ENCODE measurements around the gene CD1D. TPM values are rescaled to one million over a fixed set of nuclear protein-coding genes. Genes with fewer than 3 reads are reported as not detected.

CD1D gene
- total and polyA plus RNA-seq, 7 donors = 0.60 to 5.9 (median 2.3) TPM

GRCh38 chr1:158153746-158154444 lies 26.8 kb upstream of the CD1D start:
- no peak for DNase-seq
- no peak overlapping the region for H3K4me3 ChIP-seq
- WGBS, 2 donors = 72 to 85% methylated on average over 5 of the region's 5 CpGs
- intact Hi-C loops (cut with DNase I) = no loop called here
- peaks cover 0 to 14% (median 7%) of the 10 kb centered on the region in 4 donors for H3K4me1 ChIP-seq
- H3K9me3 ChIP-seq = no peaks in the 10 kb centered on the region
- no peaks in the 10 kb centered on the region for H3K27me3 ChIP-seq
- no peak for TF ChIP-seq POLR2AphosphoS5 (IDR thresholded peaks at IDR 0.05)
- TF ChIP-seq, protein P1, sequence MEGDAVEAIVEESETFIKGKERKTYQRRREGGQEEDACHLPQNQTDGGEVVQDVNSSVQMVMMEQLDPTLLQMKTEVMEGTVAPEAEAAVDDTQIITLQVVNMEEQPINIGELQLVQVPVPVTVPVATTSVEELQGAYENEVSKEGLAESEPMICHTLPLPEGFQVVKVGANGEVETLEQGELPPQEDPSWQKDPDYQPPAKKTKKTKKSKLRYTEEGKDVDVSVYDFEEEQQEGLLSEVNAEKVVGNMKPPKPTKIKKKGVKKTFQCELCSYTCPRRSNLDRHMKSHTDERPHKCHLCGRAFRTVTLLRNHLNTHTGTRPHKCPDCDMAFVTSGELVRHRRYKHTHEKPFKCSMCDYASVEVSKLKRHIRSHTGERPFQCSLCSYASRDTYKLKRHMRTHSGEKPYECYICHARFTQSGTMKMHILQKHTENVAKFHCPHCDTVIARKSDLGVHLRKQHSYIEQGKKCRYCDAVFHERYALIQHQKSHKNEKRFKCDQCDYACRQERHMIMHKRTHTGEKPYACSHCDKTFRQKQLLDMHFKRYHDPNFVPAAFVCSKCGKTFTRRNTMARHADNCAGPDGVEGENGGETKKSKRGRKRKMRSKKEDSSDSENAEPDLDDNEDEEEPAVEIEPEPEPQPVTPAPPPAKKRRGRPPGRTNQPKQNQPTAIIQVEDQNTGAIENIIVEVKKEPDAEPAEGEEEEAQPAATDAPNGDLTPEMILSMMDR (IDR thresholded peaks at IDR 0.05) = no peak
- H3K36me3 ChIP-seq = no peaks in the 10 kb centered on the region
- no peak overlapping the region for H3K27ac ChIP-seq

DNA sequence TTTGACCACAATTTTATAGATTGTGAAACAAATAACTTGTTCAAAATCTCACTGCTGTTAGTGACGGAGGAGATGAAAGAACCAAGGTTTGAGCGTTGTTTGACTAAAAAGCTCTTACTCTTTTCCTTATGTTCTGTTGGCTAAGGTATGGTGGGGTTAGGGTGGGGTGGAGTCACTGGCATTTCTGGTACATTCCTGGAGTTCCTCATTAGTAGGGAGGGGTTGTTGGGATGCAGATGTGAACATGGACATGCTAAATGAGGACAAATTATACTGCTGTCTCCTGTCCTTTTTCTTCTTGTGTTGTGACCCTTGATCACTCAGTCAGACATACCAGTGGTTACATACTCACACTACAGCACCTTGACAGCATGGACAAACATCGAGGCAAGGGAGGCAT lies 26.2 kb upstream of the CD1D start:
- H3K4me3 ChIP-seq = no peak overlapping the region
- H3K27ac ChIP-seq = no peak overlapping the region
- intact Hi-C loops (cut with DNase I) = no loop called here
- no peak for TF ChIP-seq POLR2A (IDR thresholded peaks at IDR 0.05)
- TF ChIP-seq, protein P1 (IDR thresholded peaks at IDR 0.05) = no peak
- no peak for TF ChIP-seq POLR2AphosphoS5 (IDR thresholded peaks at IDR 0.05)
- TF ChIP-seq EP300 (IDR thresholded peaks at IDR 0.05) = no peak
- H3K4me1 ChIP-seq = peaks cover 0 to 9% (median 3%) of the 10 kb centered on the region in 4 donors
- no peaks in the 10 kb centered on the region for H3K9me3 ChIP-seq
- H3K36me3 ChIP-seq = no peaks in the 10 kb centered on the region
- no peak for DNase-seq
- WGBS, 2 donors = 79 to 85% methylated on average over 3 of the region's 3 CpGs
- no peaks in the 10 kb centered on the region for H3K27me3 ChIP-seq

GRCh38 chr1:158155673-158156072 lies 25.0 kb upstream of the CD1D start:
- 83 to 93% methylated on average over 1 of the region's 1 CpG for WGBS, 2 donors
- TF ChIP-seq, protein P1 (IDR thresholded peaks at IDR 0.05) = no peak
- no peak for TF ChIP-seq POLR2AphosphoS5 (IDR thresholded peaks at IDR 0.05)
- no peak for TF ChIP-seq EP300 (IDR thresholded peaks at IDR 0.05)
- no peak for TF ChIP-seq POLR2A (IDR thresholded peaks at IDR 0.05)
- Histone ChIP-seq H3K4me1 (peaks cover 0 to 2% (median 0%) of the 10 kb centered on the region in 4 donors), H3K27me3 (no peaks in the 10 kb centered on the region), H3K36me3 (no peaks in the 10 kb centered on the region), H3K9me3 (no peaks in the 10 kb centered on the region), H3K4me3 (no peak overlapping the region), H3K27ac (no peak overlapping the region)
- intact Hi-C loops (cut with DNase I) = no loop called here
- DNase-seq = no peak

GRCh38 chr1:158159597-158159996 lies 21.1 kb upstream of the CD1D start:
- Histone ChIP-seq H3K4me1 (no peaks in the 10 kb centered on the region), H3K9me3 (no peaks in the 10 kb centered on the region), H3K36me3 (no peaks in the 10 kb centered on the region), H3K27ac (no peak overlapping the region), H3K4me3 (no peak overlapping the region), H3K27me3 (no peaks in the 10 kb centered on the region)
- intact Hi-C loops (cut with DNase I) = no loop called here
- TF ChIP-seq POLR2AphosphoS5 (IDR thresholded peaks at IDR 0.05) = no peak
- no peak for TF ChIP-seq EP300 (IDR thresholded peaks at IDR 0.05)
- no peak for TF ChIP-seq POLR2A (IDR thresholded peaks at IDR 0.05)
- TF ChIP-seq, protein P1 (IDR thresholded peaks at IDR 0.05) = no peak
- DNase-seq = no peak

DNA sequence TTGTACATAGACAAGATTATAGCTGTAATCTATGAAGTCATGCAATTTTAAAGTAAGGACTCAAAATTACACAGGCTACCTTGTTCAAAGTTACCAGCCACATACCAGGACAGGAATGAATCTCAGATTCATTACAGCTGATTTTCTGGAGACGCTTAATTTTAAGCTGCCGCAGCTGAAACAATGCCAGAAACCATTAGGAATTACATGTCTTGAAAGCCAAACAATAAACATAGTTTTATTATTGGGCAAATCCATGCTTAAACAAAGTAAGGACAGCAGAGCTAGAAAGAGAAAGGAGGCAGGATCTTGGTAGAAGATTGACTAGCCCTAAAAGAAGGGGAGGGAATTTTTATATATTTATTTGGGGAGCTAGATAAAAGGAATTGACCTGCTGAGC lies 19.2 kb upstream of the CD1D start:
- intact Hi-C loops (cut with DNase I) = no loop called here
- DNase-seq = no peak
- Histone ChIP-seq H3K27me3 (no peaks in the 10 kb centered on the region), H3K4me3 (no peak overlapping the region), H3K27ac (no peak overlapping the region), H3K36me3 (no peaks in the 10 kb centered on the region), H3K9me3 (no peaks in the 10 kb centered on the region), H3K4me1 (no peaks in the 10 kb centered on the region)
- WGBS, 2 donors = 19 to 53% methylated on average over 2 of the region's 2 CpGs
- TF ChIP-seq, protein P1 (IDR thresholded peaks at IDR 0.05) = no peak
- TF ChIP-seq EP300 (IDR thresholded peaks at IDR 0.05) (no peak), POLR2A (IDR thresholded peaks at IDR 0.05) (no peak), POLR2AphosphoS5 (IDR thresholded peaks at IDR 0.05) (no peak)

Measured in sigmoid colon (tissue), 7 donors.